GM18520 (cell line): Measurements from ENCODE around the gene GJB4.
"Not testable (repeated sequence)": the region's sequence is repeated elsewhere in the genome, so short reads cannot be mapped to it uniquely, and the experiment has no call there.

Source experiments
- ATAC-seq: cut with Tn5 transposase; IDR thresholded peaks from one replicate; pipeline ENCODE4 v1.9.1; 2021; ENCODE audit not compliant: unreplicated experiment

Gene GJB4

GRCh38 chr1:34759503-34760357, at the start of gene GJB4:
TSS of gene GJB4 (plus strand) at chr1:34759740. CDS start at chr1:34761255, 1,515 bp downstream.
- ATAC-seq: no peak

- no peak for ATAC-seq
Observed at GRCh38 chr1:34710812-34711211, 48.7 kb upstream of the GJB4 start.

- no peak for ATAC-seq
Observed at GRCh38 chr1:34711485-34711884, 48.1 kb upstream of the GJB4 start.

- no peak for ATAC-seq
Observed at GRCh38 chr1:34712007-34712688, 47.4 kb upstream of the GJB4 start.

GRCh38 chr1:34713443-34713842, 46.1 kb upstream of the GJB4 start:
- no peak for ATAC-seq

- no peak for ATAC-seq
Observed at GRCh38 chr1:34714386-34714785, 45.2 kb upstream of the GJB4 start.

GRCh38 chr1:34715139-34715538, 44.4 kb upstream of the GJB4 start:
- ATAC-seq: no peak

GRCh38 chr1:34721241-34721640, 38.3 kb upstream of the GJB4 start:
- no peak for ATAC-seq

GRCh38 chr1:34721646-34722355, 37.7 kb upstream of the GJB4 start:
- no peak for ATAC-seq

GRCh38 chr1:34726861-34727260, 32.7 kb upstream of the GJB4 start:
- no peak for ATAC-seq

- ATAC-seq: no peak
Observed at GRCh38 chr1:34730485-34730884, 29.1 kb upstream of the GJB4 start.

GRCh38 chr1:34732831-34733230, 26.7 kb upstream of the GJB4 start:
- ATAC-seq: not testable (repeated sequence)

- no peak for ATAC-seq
Observed at GRCh38 chr1:34736692-34737091, 22.8 kb upstream of the GJB4 start.

GRCh38 chr1:34737236-34737635, 22.3 kb upstream of the GJB4 start:
- not testable (repeated sequence) for ATAC-seq

- no peak for ATAC-seq
Observed at GRCh38 chr1:34739613-34740012, 19.9 kb upstream of the GJB4 start.

- no peak for ATAC-seq
Observed at GRCh38 chr1:34740161-34740868, 19.2 kb upstream of the GJB4 start.

GRCh38 chr1:34742667-34743270, 16.8 kb upstream of the GJB4 start:
- ATAC-seq: no peak

GRCh38 chr1:34743775-34744174, 15.8 kb upstream of the GJB4 start:
- no peak for ATAC-seq

- ATAC-seq: no peak
Observed at GRCh38 chr1:34744851-34745250, 14.7 kb upstream of the GJB4 start.

- no peak for ATAC-seq
Observed at GRCh38 chr1:34745666-34746065, 13.9 kb upstream of the GJB4 start.

- no peak for ATAC-seq
Observed at GRCh38 chr1:34746101-34746500, 13.4 kb upstream of the GJB4 start.
